Measurements from ENCODE around the gene HRH4. TPM values are rescaled to one million over a fixed set of nuclear protein-coding genes. Genes with fewer than 3 reads are reported as not detected.

HRH4 gene, protein sequence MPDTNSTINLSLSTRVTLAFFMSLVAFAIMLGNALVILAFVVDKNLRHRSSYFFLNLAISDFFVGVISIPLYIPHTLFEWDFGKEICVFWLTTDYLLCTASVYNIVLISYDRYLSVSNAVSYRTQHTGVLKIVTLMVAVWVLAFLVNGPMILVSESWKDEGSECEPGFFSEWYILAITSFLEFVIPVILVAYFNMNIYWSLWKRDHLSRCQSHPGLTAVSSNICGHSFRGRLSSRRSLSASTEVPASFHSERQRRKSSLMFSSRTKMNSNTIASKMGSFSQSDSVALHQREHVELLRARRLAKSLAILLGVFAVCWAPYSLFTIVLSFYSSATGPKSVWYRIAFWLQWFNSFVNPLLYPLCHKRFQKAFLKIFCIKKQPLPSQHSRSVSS
- total RNA-seq: not detected
- long read RNA-seq, donor 1: 0 reads
- long read RNA-seq, donor 2: 0 reads

DNA sequence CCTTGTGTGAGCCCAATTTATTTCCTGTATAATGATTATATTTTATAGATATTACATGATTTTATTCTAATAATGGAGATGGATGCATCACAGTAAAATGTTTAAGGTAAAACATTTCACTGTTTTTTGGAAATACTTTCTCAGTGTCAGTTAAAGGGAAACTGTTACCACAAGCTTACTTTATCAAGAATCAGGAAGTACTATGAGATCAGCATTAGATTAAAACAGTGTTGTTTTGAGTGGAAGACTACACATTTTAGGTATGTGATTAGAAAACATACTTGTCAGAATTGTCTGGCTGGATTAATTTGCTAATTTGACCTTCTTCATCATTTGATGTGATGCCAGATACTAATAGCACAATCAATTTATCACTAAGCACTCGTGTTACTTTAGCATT lies at the start of gene HRH4:
HRH4 (plus strand) TSS at position 250 of the 400 bp plus-strand sequence; CDS start at position 342, 92 bp downstream.
- DNase-seq (ENCODE audit: low spot score): no peak
- intact Hi-C loops (cut with DNase I): no loop called here

DNA sequence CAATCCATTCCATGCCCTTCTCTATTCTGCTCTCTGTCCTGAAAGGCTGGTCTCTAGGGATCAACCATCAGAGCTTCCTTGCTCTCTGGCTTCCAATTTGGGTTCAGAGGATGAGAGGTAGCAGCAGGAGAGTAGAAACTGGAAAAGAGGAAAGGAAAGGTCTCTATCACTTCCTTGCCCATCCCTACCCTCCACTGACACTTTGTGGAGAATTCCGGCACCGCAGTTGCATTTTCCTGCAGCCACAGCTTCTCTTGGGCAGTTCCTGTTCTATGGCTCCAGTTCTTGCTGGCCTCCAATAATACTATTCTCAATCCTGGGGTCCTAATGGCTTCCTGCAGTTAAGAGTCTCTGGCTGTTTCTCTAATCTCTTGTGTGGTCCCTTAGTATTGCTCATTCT lies 47.3 kb upstream of the HRH4 start:
- intact Hi-C loops (cut with DNase I): loop anchor here in 1 of 2 donors (10.0 kb wide), 1 partner anchor 58 kb away; no protein-coding TSS in a partner anchor
- DNase-seq (ENCODE audit: low spot score): no peak

DNA sequence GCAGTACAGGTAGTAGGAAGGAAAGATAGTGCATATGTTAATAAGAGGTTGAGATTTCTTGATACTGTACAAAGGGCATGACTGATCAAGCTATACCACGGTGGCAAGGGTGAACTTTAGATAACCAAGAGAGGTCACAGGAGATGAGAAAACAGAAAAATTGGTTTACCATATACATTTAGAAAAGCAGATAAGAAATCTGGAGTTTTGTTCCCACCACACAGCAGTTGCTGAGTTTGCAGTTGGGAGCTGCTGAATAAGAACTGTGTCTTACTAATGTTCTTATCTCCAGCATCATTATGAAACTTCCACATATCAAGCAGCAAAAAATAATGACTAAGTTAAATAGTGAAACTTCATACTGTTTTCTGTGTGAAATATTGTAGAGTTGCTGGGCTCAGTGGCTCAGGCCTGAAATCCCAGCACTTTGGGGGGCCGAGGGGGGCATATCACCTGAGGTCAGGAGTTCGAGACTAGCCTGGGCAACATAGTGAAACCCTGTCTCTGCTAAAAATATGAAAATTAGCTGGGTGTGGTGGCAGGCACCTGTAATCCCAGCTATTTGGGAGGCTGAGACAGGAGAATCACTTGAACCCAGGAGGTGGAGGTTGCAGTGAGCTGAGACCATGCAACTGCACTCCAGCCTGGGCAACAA lies 46.0 kb upstream of the HRH4 start:
- DNase-seq (ENCODE audit: low spot score): no peak
- intact Hi-C loops (cut with DNase I): loop anchor here in 1 of 2 donors (10.0 kb wide), 1 partner anchor 60 kb away; no protein-coding TSS in a partner anchor

DNA sequence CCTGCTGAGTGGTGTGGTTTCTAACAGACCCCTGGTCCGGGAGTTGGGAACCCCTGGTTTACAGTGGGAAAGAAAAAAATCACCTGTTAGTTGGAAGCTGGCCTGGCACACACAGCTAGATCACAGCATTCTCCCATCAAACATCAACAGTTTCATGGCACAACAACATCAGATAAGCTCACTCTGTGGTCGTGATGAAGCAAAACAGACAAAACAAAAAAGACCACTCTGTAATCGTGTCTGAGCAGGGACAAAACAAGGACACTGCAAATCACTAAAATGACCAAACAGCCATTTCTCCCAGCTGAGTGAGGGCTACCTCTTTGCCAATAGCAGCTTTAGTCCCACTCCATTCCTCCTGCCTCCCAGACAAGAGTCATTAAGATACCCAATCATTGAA lies 43.0 kb upstream of the HRH4 start:
- DNase-seq (ENCODE audit: low spot score): no peak
- intact Hi-C loops (cut with DNase I): loop anchor here in 1 of 2 donors (10.0 kb wide), 1 partner anchor 63 kb away; no protein-coding TSS in a partner anchor

DNA sequence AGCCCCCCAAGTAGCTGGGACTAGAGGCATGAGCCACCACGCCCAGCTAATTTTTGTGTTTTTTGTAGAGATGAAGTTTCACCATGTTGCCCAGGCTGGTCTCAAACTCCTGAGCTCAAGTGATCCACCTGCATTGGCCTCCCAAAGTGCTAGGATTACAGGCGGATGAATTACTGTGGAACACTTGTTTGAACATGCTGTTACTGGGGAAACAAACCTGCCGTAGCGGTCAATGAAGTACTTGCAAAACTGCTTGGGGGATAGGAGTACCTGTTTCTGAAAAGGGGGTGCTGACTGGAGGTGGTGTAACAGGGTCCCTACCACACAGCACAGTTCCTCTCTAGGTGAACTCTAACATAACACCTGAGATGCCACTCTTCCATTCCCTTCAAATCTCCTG lies 39.9 kb upstream of the HRH4 start:
- intact Hi-C loops (cut with DNase I): no loop called here
- no peak for DNase-seq (ENCODE audit: low spot score)

DNA sequence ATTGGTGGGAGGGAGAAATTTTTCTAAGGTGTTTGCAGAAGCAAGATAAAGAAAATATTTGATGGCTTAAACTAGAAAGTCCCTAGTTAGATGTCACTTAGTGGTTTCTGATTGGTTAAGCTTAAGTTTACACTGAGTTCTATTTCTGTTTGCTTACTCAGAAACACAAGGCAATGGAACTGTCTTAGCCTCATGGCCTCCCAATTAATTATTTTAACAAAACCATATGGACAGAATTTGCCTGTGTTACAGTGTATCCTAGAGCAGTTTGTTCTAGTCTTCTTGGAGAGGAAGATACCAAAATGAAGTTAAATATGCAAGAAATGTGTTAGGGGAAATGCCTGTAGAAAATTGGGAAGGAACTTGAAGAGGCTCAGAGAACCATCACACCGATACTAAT lies 38.6 kb upstream of the HRH4 start:
- DNase-seq (ENCODE audit: low spot score): no peak
- intact Hi-C loops (cut with DNase I): no loop called here

DNA sequence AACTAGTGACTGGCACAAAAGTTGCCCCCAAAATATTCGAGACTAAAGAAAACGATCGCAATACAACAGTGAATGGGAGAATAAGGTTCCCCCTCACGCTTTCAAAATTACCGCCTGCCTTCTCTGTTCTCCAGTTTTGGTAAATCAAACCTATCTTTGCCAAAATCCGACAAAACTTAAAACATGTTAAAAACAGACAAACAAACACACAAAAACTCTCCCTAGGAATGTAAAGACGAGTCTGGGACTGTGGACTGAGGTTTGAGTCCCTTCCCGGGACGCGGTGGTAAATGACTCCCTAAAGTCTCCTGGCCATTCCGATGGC lies 34.4 kb upstream of the HRH4 start:
- intact Hi-C loops (cut with DNase I): no loop called here

DNA sequence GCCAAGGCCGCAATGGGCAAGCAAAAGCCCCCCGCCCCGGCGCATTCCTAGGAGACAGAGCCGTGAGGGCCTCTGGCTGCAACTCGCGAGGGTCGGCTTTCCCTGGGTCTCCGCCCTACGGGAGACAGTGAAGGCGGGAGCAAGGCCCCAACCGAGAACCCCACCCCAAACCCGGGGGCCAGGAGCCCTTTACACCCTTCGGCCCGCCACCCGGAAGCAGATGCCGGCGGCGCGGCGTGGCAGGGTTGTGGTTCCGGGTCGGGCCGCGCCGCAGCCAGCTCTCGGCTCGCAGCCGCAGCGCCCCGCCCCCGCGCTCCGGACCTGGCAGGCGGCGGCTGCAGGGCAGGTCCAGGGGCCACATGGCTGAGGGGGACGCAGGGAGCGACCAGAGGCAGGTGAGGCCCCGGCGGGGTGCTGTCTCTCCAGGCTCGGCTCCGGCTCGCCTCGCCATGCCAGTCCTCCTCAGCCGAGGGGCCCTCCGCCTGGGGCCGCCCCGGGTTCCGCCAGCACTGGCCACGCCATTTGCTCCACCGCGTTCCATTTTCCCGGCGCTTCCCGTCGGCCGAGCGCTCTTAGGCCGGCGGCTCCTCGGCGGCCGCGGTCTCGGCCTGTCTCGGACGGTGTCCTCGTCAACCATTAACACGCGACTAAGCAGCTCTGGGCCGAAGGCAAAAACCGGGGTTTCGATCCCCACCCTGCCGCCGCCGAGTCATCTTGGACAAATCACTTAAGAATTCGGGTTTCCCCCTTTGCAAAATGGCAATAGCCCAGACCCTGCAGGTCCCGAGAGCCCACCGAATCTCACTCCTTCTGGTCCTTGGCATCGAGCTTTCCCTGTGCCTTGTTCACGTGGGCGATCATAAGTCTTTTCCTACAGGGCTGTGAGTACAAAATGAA lies 33.8 kb upstream of the HRH4 start, which contains the start of gene IMPACT:
IMPACT (plus strand) TSS at position 273 of the 897 bp plus-strand sequence; CDS start at position 360, 87 bp downstream.
- DNase-seq (ENCODE audit: low spot score): peak; percentile 95
- intact Hi-C loops (cut with DNase I): no loop called here

More for the DNA sequence above, 34.4 kb upstream of the HRH4 start:
- DNase-seq (ENCODE audit: low spot score): no peak

DNA sequence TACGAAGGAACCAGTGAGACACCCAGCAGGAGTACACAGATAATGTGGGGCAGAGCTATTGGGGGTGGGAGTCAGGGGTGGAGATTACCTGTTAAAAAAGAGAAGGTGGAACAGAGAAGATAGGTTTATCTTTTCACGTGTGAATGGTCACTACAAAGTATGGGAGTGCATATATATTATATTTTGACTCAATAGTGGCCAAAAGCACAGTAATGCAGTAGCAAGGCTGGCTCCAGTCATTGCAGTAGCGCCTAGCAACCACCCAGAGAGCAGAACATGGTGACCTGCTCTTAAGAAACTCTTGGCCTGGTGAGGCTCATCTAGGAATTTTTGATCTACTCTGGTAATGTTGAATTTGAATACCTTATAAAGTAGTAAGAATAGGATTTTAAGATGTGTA lies 33.0 kb upstream of the HRH4 start:
- no peak for DNase-seq (ENCODE audit: low spot score)
- intact Hi-C loops (cut with DNase I): no loop called here

DNA sequence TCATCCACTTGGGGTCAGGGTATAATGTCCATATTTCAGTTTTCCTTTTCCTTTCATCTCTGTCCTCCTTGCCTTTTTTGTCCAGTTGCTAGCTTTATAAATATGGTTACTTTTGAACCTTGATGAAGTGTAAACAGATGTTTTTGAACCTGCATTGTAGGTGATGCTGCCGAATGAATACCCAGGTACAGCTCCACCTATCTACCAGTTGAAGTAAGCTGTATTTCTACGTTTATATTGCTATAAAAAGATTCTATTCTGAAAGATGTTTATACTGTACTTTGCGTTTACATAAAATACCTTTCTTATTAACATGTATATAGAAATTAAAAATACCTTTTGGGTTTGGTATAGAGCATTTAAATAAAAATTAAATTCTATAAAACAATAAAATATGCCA lies 31.7 kb upstream of the HRH4 start:
- intact Hi-C loops (cut with DNase I): no loop called here
- no peak for DNase-seq (ENCODE audit: low spot score)

DNA sequence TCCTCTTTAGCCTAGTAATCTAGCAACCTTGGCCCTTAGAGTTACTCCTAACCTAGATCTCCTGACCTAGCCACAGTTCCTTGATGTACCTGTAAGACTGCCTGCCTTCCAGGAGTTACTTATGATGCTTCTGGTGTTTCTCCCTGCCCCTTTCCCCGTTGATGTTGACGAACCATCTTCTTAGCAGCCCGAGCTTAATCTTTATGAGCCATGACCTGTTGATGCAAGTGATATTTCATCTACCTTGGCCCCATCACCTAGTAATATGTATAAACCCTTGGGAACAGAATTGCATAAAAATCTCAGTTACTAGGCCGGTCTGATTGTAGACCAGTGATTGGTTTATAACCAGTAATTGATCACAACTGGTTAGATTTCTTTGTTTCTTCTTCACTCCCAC lies 31.2 kb upstream of the HRH4 start:
- intact Hi-C loops (cut with DNase I): no loop called here
- DNase-seq (ENCODE audit: low spot score): no peak

DNA sequence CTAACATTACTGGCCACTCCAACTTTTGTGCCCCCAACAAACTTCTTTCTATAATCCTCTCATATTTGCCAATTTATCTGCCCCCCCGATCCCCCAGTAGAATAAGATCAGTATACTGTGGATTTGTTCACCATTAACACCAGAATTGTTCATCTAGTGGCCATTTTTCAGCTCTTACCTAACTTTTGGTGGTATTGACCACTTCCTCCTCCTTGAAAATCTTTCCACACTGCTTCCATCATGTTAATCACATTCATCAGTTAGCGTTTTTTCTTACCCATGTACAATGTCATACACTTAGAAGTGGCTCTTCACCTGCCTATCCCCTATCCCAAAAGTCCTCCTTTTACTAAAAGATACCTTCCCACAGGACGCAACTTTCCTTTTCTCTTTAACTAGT lies 27.8 kb upstream of the HRH4 start:
- no peak for DNase-seq (ENCODE audit: low spot score)
- intact Hi-C loops (cut with DNase I): no loop called here

DNA sequence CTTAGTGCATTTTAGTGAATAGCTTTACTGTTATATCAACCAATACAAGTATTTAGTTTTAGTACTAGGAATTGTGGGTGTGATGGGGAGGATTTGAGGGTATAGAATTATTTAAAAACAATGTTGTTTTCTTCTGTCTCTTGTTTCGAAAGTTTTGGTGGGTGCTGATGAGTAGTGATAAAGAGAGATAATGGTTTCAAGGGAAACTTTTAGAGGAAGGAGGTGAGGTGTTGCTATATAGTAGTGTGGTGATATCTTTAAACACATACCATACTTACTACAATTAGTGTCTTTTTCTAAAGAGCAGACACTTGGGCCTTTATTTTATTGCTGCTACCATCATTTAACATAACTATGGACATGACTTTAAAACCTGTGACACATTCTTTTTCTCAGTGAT lies 23.5 kb upstream of the HRH4 start:
- intact Hi-C loops (cut with DNase I): no loop called here
- DNase-seq (ENCODE audit: low spot score): no peak

DNA sequence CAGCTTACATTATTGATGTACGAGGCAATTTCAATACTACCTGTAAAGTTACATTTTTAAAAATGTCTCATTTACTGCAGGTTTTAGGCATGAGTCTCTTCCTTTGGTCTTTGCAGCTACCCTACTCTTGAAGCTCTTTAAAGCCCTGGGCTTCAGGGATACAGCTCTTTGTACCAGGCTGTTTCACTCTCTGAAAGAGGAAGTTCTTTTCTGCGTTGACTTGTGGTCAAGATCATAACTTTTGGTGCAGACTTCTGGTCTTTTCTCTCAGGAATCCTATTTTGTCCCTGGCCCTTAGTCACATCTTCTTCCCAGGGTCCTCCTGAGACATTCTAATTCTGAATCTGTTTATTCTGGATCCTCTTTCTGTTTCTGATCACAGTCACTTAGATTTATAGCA lies 16.6 kb upstream of the HRH4 start:
- no peak for DNase-seq (ENCODE audit: low spot score)
- intact Hi-C loops (cut with DNase I): no loop called here

DNA sequence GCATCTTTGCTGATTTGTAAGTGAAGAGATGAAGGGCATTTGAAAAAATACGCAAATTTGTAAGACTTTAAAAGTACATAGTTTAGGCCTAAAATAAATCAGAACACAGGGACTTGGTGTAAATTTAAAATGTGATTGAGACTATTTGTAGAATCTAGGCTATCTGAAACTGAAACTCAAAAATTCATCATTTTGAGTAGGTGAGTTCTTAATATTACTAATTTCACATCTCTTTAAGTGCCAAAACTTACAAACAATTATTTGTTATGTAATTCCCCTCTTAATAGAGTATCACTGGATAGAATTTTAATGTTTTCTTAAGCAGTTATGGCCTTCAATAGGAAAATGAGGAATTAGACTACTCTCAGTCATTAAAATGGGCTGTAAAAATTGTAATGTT lies 14.0 kb upstream of the HRH4 start:
- intact Hi-C loops (cut with DNase I): no loop called here
- DNase-seq (ENCODE audit: low spot score): no peak

DNA sequence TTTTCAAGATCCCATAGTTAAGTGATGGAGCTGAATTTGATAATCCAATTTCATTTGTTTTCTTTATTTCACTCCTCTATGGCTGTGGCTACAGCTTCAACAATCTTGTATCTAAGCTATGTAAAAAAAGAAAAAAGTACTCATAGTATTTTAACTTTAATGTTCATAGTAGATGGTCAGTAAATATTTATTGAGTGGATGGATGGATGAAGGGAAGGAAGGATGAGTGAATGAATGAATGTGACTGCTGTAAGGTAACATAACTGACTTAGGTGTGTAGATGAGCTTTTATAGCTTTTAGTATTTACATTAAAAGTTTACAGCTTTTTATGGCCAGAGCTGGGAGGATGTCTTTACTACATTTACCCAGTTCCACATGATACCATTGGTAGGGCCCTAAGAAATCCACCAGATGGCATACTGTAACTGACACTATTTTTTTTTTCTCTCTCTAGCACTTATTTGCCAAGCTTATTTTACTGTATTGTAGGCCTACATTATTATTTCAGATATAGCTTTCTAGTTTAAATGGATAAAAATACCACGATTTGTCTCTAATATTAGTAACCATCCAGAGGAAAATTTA lies 13.4 kb upstream of the HRH4 start:
- no peak for DNase-seq (ENCODE audit: low spot score)
- intact Hi-C loops (cut with DNase I): no loop called here

DNA sequence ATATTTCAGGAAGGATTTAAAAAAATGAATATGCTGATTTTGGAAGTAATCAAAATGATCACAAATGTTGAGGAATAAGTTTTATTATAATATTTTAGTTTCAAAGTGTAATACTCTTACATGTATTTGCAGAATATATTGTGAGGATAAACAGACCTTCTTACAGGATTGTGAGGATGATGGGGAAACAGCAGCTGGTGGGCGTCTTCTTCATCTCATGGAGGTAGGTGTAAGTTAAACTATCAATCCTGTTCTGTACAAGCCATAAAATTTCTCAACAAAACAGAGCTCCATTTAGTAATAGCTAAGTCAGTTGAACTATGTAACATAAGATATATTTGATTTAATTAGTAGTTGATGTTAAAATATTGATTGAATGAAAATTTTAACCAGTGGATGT lies 12.5 kb upstream of the HRH4 start:
- no peak for DNase-seq (ENCODE audit: low spot score)
- intact Hi-C loops (cut with DNase I): no loop called here

DNA sequence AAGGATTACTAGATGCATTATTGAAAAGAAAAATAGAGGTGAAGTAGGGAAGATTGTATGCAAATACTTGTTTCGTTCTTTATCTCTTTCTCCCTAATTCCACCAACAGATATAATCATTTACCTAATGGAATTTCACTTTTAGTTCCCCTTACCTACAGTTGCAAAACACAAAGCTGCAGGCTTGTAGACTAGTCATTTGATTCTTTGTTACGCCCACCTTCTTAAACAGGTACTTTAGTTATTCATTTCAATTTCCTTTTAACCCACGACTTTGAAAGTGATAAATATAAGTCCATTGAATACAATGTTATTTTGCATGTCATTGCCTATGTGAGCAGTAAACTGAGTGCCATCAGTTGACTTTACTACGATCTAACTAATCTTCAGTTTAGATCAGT lies 3.9 kb upstream of the HRH4 start:
- DNase-seq (ENCODE audit: low spot score): no peak
- intact Hi-C loops (cut with DNase I): no loop called here

DNA sequence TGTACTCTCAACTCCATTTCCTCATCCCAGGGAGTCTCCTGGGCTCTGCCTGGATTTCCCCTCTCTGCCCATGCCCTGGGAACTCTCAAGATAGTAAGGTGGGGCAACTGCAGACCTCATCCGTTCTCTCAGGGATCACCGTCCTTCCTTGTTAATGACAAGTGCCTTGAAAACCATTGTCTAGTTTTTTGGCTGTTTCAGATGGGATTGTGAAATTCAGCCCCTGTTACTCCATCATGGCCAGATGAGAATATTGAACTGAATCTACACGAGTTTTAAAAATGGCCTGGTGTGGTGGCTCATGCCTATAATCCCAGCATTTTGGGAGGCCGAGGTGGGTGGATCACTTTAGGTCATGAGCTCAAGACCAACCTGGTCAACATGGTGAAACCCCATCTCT lies 665 bp upstream of the HRH4 start:
- DNase-seq (ENCODE audit: low spot score): no peak
- intact Hi-C loops (cut with DNase I): no loop called here

DNA sequence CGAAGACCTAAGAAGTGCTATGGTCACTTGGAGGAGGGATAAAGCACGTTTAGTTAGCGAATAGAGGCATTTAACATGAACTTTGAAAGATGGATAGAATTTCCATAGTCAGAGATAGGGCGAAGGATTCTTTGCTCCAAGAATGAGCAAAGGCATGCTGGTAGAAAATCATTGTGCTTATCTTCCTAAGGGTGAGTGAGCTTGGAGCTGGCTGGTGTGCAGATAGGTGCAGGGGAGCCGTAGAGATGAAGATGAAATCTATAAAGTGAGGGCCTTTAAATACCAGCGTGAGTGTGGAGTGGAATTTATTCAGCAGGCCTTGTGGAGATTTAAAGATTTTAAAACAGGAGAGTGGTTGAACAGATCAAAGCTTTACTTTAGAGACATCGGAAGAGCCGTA lies 1.6 kb downstream of the HRH4 start:
- intact Hi-C loops (cut with DNase I): no loop called here
- DNase-seq (ENCODE audit: low spot score): no peak
